Activated T-helper 17 cell treated with anti-CD3 and anti-CD28 coated beads, Interleukin-2, amount 50 U/mL, for 72 hours (primary cell): Measurements from ENCODE around the gene NAA38. TPM values are rescaled to one million over a fixed set of nuclear protein-coding genes. Genes with fewer than 3 reads are reported as not detected.

ENCODE experiments used
- ATAC-seq: fragments of 150-1000 bp; cut with Tn5 transposase; replicated peaks from 2 replicates; pipeline ENCODE4 v1.10.0; 2021; ENCODE audit warnings: mild to moderate bottlenecking, moderate library complexity
- H3K27ac Mint-ChIP-seq: one replicate; pipeline ENCODE4 v1.8.0; 2022; ENCODE audit warnings: mixed read lengths
- H3K27me3 Mint-ChIP-seq: one replicate; pipeline ENCODE4 v1.8.0; 2022; ENCODE audit warnings: mixed read lengths
- H3K36me3 Mint-ChIP-seq: one replicate; pipeline ENCODE4 v1.8.0; 2022; ENCODE audit warnings: low read depth, mild to moderate bottlenecking, mixed read lengths
- H3K4me1 Mint-ChIP-seq: one replicate; pipeline ENCODE4 v1.8.0; 2022; ENCODE audit warnings: mixed read lengths
- H3K4me3 Mint-ChIP-seq: one replicate; pipeline ENCODE4 v1.8.0; 2022; ENCODE audit warnings: mild to moderate bottlenecking, mixed read lengths
- H3K9me3 Mint-ChIP-seq: one replicate; pipeline ENCODE4 v1.8.0; 2022; ENCODE audit warnings: mixed read lengths
- total RNA-seq, 2 donors: library from RNA; stranded (reverse); gene quantifications; one replicate each; pipeline ENCODE4 v1.2.3, GENCODE V29; 2022

The NAA38 gene
- total RNA-seq, 2 donors from 2014 or later = 61.3 to 111 TPM

- Mint-ChIP-seq H3K4me1 (peaks cover 33% of the 10 kb centered on the region), H3K4me3 (peak overlapping the region; percentile 83), H3K9me3 (no peaks in the 10 kb centered on the region), H3K36me3 (peaks cover 45% of the 10 kb centered on the region), H3K27me3 (no peaks in the 10 kb centered on the region), H3K27ac (peak overlapping the region; percentile 98)
- peak; percentile 68 for ATAC-seq
Measured at GRCh38 chr17:7834957-7835813, 22.2 kb downstream of the NAA38 start.

GRCh38 chr17:7834542-7834956 is 22.8 kb downstream of the NAA38 start:
- peaks cover 28% of the 10 kb centered on the region for H3K4me1 Mint-ChIP-seq
- peaks cover 38% of the 10 kb centered on the region for H3K36me3 Mint-ChIP-seq
- peak overlapping the region; percentile 98 for H3K27ac Mint-ChIP-seq
- peak; percentile 27 for ATAC-seq
- H3K9me3 Mint-ChIP-seq = no peaks in the 10 kb centered on the region
- H3K4me3 Mint-ChIP-seq = peak overlapping the region; percentile 83
- no peaks in the 10 kb centered on the region for H3K27me3 Mint-ChIP-seq

- H3K4me1 Mint-ChIP-seq = peaks cover 23% of the 10 kb centered on the region
- ATAC-seq = peak; percentile 77
- H3K4me3 Mint-ChIP-seq = peak within 1 kb of the TSS; percentile 83
- H3K27ac Mint-ChIP-seq = peak within 1 kb of the TSS; percentile 98
- H3K27me3 Mint-ChIP-seq = no peaks in the 10 kb centered on the region
- no peaks in the 10 kb centered on the region for H3K9me3 Mint-ChIP-seq
- peaks cover 33% of the 10 kb centered on the region for H3K36me3 Mint-ChIP-seq
Measured at GRCh38 chr17:7833795-7834541, 23.4 kb downstream of the NAA38 start, which contains the start of gene KDM6B. Gene KDM6B, plus strand, starts transcription at chr17:7834217. Its CDS starts 11,338 bp downstream, at chr17:7845555.

GRCh38 chr17:7833011-7833794 is 24.2 kb downstream of the NAA38 start:
- ATAC-seq = no peak
- H3K27ac Mint-ChIP-seq = peak overlapping the region; percentile 98
- peaks cover 28% of the 10 kb centered on the region for H3K36me3 Mint-ChIP-seq
- peaks cover 16% of the 10 kb centered on the region for H3K4me1 Mint-ChIP-seq
- H3K4me3 Mint-ChIP-seq = peak overlapping the region; percentile 83
- no peaks in the 10 kb centered on the region for H3K9me3 Mint-ChIP-seq
- no peaks in the 10 kb centered on the region for H3K27me3 Mint-ChIP-seq

GRCh38 chr17:7832431-7832830 is 24.9 kb downstream of the NAA38 start:
- no peak overlapping the region for H3K27ac Mint-ChIP-seq
- no peak for ATAC-seq
- H3K9me3 Mint-ChIP-seq = no peaks in the 10 kb centered on the region
- H3K4me1 Mint-ChIP-seq = peaks cover 12% of the 10 kb centered on the region
- H3K36me3 Mint-ChIP-seq = peaks cover 23% of the 10 kb centered on the region
- no peak overlapping the region for H3K4me3 Mint-ChIP-seq
- H3K27me3 Mint-ChIP-seq = no peaks in the 10 kb centered on the region

- no peak for ATAC-seq
- Mint-ChIP-seq H3K27ac (no peak overlapping the region), H3K27me3 (no peaks in the 10 kb centered on the region), H3K4me3 (no peak overlapping the region), H3K9me3 (no peaks in the 10 kb centered on the region), H3K36me3 (peaks cover 14% of the 10 kb centered on the region), H3K4me1 (peaks cover 5% of the 10 kb centered on the region)
Measured at GRCh38 chr17:7831233-7831632, 26.1 kb downstream of the NAA38 start.

GRCh38 chr17:7830616-7831015 is 26.7 kb downstream of the NAA38 start:
- no peaks in the 10 kb centered on the region for H3K27me3 Mint-ChIP-seq
- H3K4me3 Mint-ChIP-seq = no peak overlapping the region
- no peak for ATAC-seq
- H3K36me3 Mint-ChIP-seq = peaks cover 10% of the 10 kb centered on the region
- H3K9me3 Mint-ChIP-seq = no peaks in the 10 kb centered on the region
- H3K4me1 Mint-ChIP-seq = peaks cover 5% of the 10 kb centered on the region
- no peak overlapping the region for H3K27ac Mint-ChIP-seq

- peak; percentile 19 for ATAC-seq
- no peaks in the 10 kb centered on the region for H3K36me3 Mint-ChIP-seq
- peaks cover 4% of the 10 kb centered on the region for H3K27me3 Mint-ChIP-seq
- H3K9me3 Mint-ChIP-seq = no peaks in the 10 kb centered on the region
- H3K4me1 Mint-ChIP-seq = no peaks in the 10 kb centered on the region
- peak overlapping the region; percentile 1 for H3K27ac Mint-ChIP-seq
- H3K4me3 Mint-ChIP-seq = no peak overlapping the region
Measured at GRCh38 chr17:7825206-7825990, 32.0 kb downstream of the NAA38 start.

- no peaks in the 10 kb centered on the region for H3K4me1 Mint-ChIP-seq
- no peak for ATAC-seq
Measured at GRCh38 chr17:7824021-7824924, 33.1 kb downstream of the NAA38 start.

GRCh38 chr17:7823581-7824001 is 33.8 kb downstream of the NAA38 start:
- Mint-ChIP-seq H3K27me3 (peaks cover 4% of the 10 kb centered on the region), H3K27ac (no peak overlapping the region), H3K4me3 (no peak overlapping the region), H3K36me3 (no peaks in the 10 kb centered on the region), H3K4me1 (no peaks in the 10 kb centered on the region), H3K9me3 (no peaks in the 10 kb centered on the region)
- ATAC-seq = no peak

More at GRCh38 chr17:7824021-7824924, 33.1 kb downstream of the NAA38 start:
- Mint-ChIP-seq H3K9me3 (no peaks in the 10 kb centered on the region), H3K27ac (no peak overlapping the region), H3K27me3 (peaks cover 4% of the 10 kb centered on the region), H3K4me3 (no peak overlapping the region), H3K36me3 (no peaks in the 10 kb centered on the region)

GRCh38 chr17:7822126-7822525 is 35.2 kb downstream of the NAA38 start:
- ATAC-seq = no peak
- H3K27me3 Mint-ChIP-seq = peaks cover 4% of the 10 kb centered on the region
- no peak overlapping the region for H3K27ac Mint-ChIP-seq
- no peaks in the 10 kb centered on the region for H3K4me1 Mint-ChIP-seq
- no peak overlapping the region for H3K4me3 Mint-ChIP-seq
- H3K9me3 Mint-ChIP-seq = no peaks in the 10 kb centered on the region
- no peaks in the 10 kb centered on the region for H3K36me3 Mint-ChIP-seq

- Mint-ChIP-seq H3K27ac (no peak overlapping the region), H3K9me3 (no peaks in the 10 kb centered on the region), H3K36me3 (no peaks in the 10 kb centered on the region), H3K27me3 (peaks cover 4% of the 10 kb centered on the region), H3K4me1 (no peaks in the 10 kb centered on the region), H3K4me3 (no peak overlapping the region)
- ATAC-seq = no peak
Measured at GRCh38 chr17:7820231-7820630, 37.1 kb downstream of the NAA38 start.
